ENCODE data around the gene SS18L1.

The SS18L1 gene

GRCh38 chr20:62216636-62217566, 73.3 kb downstream of the SS18L1 start:
- DNase-seq, result no peak

GRCh38 chr20:62217913-62218773, 74.6 kb downstream of the SS18L1 start:
- no peak for DNase-seq

DNA sequence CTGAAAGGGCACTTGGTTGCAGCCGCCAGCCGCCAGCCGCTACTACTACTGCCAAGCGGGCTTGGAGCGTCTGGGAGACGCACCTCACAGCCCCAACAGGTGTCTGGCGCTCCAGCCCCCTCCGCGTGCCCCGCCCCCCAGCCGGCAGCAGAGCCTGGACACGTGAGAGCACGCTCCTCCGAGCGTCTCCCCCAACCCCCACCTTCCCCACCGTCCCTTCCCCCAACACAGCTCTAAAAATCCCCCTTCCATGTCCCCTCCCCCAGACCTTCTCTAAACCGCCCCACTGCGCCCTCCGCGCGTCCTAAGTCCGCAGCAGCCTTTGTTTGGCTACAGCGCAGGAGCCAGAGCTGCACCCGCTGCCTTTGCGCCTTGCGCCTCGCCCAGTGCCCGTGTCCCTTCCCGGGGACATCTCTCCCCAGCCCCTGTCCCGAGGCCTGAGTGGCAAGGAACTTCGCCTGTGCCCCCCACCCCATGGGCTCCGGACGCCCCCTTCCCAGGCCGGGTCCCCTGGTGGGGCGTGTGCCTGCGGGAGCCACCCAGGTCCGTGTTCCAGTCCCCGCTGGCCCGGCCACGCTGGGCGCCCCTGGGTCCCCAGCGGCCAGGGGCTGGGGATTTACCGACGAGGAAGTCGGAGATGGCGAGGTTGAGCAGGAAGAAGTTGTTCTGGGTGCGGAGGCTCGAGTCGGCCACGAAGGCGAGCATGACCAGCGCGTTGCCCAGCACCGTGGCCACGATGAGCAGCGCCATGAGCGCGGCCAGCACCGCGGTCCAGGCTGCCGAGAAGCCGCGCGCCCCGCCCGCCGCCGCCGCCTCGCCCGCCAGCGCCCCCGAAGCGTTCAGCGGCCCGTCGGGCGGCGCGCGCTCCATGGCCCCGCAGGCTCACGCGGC, 75.8 kb downstream of the SS18L1 start:
- DNase-seq, result no peak

- peak; percentile 43 for DNase-seq
These were observed 76.6 kb downstream of the SS18L1 start, which contains the start of gene HRH3 for GRCh38 chr20:62219992-62220665. Gene HRH3 (minus strand): TSS chr20:62220278. CDS start chr20:62219970, 308 bp downstream.

DNA sequence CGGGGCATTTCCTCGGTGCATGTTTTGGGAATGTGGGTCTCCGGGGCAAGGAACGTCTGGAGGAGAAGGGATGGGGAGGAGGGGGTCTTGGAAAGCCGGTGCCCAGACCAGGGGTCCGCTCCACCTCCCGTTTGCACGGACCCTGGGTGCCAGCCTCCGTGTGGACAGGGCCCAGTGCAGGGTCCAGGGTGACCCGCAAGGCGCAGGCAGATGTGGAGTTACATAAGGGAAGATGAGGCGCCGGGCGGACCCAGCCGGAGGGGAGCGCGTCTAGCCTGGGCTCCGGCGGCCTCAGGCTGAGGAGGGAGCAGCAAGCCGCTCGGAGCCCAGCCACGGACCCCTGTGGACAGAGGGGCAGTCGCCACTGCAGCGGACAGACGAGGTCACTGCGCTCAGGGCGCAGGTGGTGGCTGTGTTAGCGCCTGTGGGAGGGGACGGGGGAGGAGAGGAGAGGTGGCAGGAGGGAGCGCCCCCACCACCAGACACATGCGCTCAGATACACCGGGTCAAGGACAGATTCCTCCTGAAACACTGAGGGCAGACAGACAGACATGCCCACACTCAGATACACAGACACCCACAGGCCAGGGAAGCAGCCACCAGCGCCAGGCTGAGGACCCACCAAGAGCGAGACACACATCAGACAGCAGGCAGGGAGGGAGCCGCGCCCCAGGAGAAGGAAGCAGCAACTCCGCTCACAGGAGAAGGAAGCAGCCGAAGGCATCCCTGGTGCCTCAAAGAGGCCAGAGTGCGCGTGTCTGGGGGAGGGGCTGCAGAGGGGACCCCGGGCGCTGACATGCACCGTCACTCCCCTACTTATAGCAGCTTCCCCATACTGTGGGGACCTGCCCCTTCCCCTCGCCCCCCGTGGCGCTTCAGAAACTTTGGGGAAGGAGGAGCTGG, 77.3 kb downstream of the SS18L1 start:
- no peak for DNase-seq

DNA sequence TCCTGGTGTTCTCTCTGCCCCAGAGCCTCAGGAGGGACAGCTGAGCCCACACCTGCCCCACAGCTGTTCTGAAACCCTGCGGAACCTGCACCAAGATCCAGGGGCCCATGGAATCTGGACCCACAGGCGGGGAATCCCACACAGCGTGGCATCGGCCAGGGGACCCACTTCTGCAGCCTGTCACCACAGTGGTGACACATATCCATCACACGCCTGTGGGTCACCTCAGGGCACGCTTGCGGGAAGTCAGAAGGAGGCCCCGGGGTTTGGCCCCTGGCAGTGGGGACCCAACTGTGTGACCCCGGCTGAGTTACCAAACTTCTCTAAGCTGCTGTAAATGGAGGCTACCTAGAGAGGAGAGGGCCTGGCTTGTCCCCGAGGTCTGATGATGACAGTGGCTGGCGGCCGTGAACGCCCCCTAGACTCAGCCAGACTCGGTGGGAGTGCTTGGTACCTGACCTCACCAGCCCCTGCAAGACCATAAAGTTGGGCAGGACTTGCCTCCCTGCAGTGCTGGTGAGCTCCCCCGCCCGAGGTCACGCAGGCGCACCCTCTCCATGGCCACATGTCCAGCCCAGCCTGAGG, 78.8 kb downstream of the SS18L1 start:
- no peak for DNase-seq

DNA sequence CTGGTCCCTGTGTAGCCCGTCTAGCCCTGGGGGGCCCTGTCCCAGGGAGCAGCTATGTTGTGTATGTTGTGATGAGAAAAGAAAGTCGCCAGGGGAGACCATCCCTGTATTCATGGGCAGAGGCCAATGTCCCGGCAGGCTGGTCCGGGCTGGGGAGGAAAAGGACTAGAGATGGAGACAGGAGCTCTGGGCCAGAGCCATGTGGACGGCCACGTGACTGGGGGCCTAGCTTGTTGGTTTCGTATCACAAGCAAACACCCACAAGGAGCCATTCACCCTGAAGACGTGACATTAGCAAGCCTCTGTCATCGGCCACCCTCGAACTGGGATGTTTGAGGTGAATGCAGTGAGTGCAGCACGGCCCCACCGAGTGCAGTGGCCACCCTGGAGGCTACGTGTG, 79.4 kb downstream of the SS18L1 start:
- DNase-seq, result no peak

- DNase-seq, result no peak
These were observed 80.0 kb downstream of the SS18L1 start for GRCh38 chr20:62223571-62223970.

- DNase-seq, result no peak
These were observed 80.7 kb downstream of the SS18L1 start for GRCh38 chr20:62224113-62224855.

DNA sequence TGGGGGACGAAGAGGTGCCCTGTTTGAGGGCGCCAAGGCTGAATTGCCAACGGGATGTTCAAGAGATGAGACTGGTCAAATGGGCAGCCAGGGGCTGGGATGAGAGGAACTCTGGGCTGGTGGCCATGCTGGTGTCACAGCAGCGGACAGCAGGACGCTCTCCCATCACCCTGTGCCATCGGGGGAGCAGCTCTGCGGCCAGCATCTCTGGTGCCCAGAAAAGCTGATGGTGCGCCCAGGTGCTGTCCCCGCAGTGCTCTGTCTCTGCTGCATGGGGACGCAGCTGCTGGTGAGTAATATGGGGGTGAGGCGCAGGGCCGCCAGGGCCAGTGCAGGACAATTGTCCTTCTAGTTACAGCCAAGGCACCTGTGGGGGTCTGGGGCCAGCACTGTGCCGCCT, 81.5 kb downstream of the SS18L1 start:
- no peak for DNase-seq

DNA sequence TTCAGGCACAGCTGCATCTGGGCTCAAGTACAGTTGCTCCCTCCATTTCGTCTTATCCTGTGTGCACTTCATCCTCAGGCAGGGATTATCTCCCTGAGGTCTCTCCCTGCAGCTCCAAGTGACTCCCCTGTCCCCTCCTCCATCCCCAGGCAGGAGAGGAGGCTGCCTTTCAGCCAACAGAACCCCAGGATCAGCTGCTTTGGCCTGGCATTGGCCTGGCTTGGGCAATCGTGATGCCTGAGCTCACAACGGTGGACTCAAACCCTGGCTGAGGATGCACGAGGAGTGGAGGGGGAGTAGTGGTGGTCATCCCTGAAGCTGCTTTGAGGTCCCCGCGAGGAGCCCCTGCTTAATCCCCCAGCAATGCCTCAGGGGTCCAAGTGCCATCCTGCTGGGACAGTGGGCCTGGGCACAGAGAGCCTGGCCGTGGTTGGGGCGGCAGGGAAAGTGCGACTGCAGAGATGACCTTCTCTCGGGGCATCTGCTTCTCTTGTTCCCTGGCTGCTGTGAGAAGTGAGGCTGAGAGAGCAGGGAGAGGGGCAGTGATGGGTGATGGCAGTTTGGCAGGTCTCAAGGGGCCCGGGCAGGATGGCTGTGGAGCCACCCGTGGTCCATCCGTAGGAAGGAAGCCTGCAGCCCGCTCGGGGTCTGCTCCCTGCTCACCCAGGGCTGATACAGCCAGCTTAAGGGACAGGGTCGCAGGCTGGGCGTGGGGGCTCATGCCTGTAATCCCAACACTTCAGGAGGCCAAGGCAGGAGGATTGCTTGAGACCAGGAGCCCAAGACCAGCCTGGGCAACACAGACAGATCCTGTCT, 82.5 kb downstream of the SS18L1 start:
- no peak for DNase-seq

GRCh38 chr20:62226707-62227590, 83.4 kb downstream of the SS18L1 start:
- DNase-seq, result no peak

DNA sequence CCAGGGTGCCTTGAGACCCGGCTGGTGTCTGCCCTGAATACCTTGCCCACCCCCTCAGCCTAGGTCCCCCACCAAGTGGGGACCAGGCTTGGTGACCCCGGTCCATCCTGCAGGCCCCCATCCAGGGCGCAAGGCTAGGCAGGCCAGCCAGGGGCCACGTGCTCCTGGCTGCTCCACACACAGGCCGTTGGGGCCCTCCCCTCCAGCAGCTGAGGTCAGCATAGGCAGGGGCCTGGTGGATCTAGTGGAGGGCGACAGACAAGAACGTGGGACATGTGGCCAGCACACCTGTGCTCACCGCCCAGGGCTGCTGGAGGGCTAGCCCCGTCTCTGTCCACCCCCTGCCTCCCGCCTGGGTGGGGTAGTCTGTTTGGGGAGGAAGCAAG, 84.0 kb downstream of the SS18L1 start:
- no peak for DNase-seq

- no peak for DNase-seq
These were observed 84.7 kb downstream of the SS18L1 start for GRCh38 chr20:62227977-62228958.

DNA sequence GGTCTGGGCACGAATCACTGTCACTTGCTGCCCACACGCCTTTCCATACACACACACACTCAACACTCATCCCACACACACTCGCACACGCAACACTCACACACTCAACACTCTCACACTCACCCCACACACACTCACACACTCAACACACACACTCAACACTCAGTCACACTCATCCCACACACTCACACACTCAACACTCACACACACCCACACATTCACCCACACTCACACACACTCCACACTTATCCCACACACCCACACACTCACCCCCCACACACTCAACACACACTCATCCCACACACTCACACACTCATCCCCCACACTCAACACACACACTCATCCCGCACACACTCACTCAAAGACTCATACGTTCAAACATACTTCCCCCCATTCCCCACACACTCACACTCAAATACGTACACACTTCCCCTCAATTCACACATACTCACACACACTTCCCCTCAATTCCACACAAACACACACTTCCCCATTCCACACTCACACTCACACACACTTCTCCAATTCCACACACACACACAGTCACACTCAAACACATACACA, 85.5 kb downstream of the SS18L1 start:
- no peak for DNase-seq

- no peak for DNase-seq
These were observed 86.1 kb downstream of the SS18L1 start for GRCh38 chr20:62229667-62230066.
